Measurements from ENCODE around the gene ACTR1B.

DNA sequence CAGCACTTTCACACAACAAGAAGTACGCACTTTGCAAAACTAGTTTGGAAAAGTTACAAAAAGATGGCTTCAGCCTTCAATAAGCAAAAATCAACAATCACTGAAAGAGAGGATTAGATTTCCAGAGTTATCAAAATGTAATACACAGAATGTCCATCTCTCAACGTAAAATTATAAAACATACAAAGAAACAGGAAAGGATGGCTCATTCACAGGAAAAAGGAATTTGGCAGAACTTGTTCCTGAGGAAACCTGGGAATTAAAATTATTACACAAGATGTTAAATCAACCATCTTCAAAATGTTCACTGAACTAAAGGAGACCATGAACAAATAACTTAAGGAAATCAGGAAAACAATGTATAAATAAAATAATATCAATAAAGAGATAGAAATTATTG, 13.6 kb upstream of the ACTR1B start:
- TF ChIP-seq EZH2 (IDR thresholded peaks at IDR 0.05) (no peak), POLR2AphosphoS5 (IDR thresholded peaks at IDR 0.05; ENCODE audit: borderline replicate concordance, low read depth, low read length) (no peak), FOXP2 (optimal IDR thresholded peaks at IDR 0.05; ENCODE audit: control extremely low read depth, extremely low read length, insufficient read depth) (no peak)
